Neuronal stem cell (in vitro differentiated cells): ENCODE results near the gene TTLL8.

Experiments used
- DNase-seq: peaks from one replicate; pipeline ENCODE4 v3.0.0-alpha.2; 2013; ENCODE audit warnings: low spot score
- H2AFZ ChIP-seq: one replicate; pipeline ENCODE4 v1.6.1; 2013; ENCODE audit warnings: mild to moderate bottlenecking, low read length, inconsistent platforms
- H2AK5ac ChIP-seq: 2 replicates; pipeline ENCODE4 v1.6.1; 2013; ENCODE audit warnings: low read depth, mild to moderate bottlenecking, inconsistent platforms, low read length, moderate library complexity, mixed read lengths
- H2BK120ac ChIP-seq: 2 replicates; pipeline ENCODE4 v1.6.1; 2013; ENCODE audit warnings: low read depth, mild to moderate bottlenecking, inconsistent platforms, low read length, moderate library complexity, mixed read lengths
- H2BK12ac ChIP-seq: one replicate; pipeline ENCODE4 v1.6.1; 2013; ENCODE audit warnings: low read length, inconsistent platforms
- H2BK15ac ChIP-seq: 2 replicates; pipeline ENCODE4 v1.6.1; 2013; ENCODE audit warnings: mild to moderate bottlenecking, low read length, inconsistent platforms, mixed read lengths
- H2BK5ac ChIP-seq: one replicate; pipeline ENCODE4 v1.6.1; 2013; ENCODE audit warnings: inconsistent platforms, mild to moderate bottlenecking, low read length, moderate library complexity
- H3K14ac ChIP-seq: one replicate; pipeline ENCODE4 v1.6.1; 2013; ENCODE audit warnings: low read length, inconsistent platforms
- H3K18ac ChIP-seq: 2 replicates; pipeline ENCODE4 v1.6.1; 2013; ENCODE audit warnings: low read length, inconsistent platforms
- H3K23ac ChIP-seq: 2 replicates; pipeline ENCODE4 v1.6.1; 2013; ENCODE audit warnings: low read depth, mild to moderate bottlenecking, mixed read lengths, low read length, inconsistent platforms; ENCODE audit not compliant: poor library complexity
- H3K27ac ChIP-seq: replicated peaks from 3 replicates; pipeline ENCODE4 v1.5.1; 2013; ENCODE audit warnings: low read length, inconsistent platforms
- H3K27me3 ChIP-seq, 3 experiments: 2 replicates each; pipeline ENCODE4 v1.6.1; 2013; ENCODE audit warnings: low read length in 3 of 3, mild to moderate bottlenecking in 2 of 3, inconsistent platforms in 1 of 3, low read depth in 1 of 3, mixed read lengths in 1 of 3, moderate library complexity in 1 of 3; ENCODE audit not compliant: control insufficient read depth in 3 of 3, insufficient read depth in 3 of 3
- H3K36me3 ChIP-seq, 2 donors: replicated peaks in 1 of 2; 2 replicates each; pipeline ENCODE4 v1.6.1; 2013; ENCODE audit warnings: low read length in 2 of 2; ENCODE audit not compliant: control insufficient read depth in 2 of 2, insufficient read depth in 2 of 2
- H3K4ac ChIP-seq: 2 replicates; pipeline ENCODE4 v1.6.1; 2013; ENCODE audit warnings: inconsistent platforms, mild to moderate bottlenecking, low read length, moderate library complexity
- H3K4me1 ChIP-seq, 2 donors: 1 replicate in 1 of 2; 2 replicates in 1 of 2; pipeline ENCODE4 v1.6.1; 2013; ENCODE audit warnings: low read length in 2 of 2, low read depth in 1 of 2; ENCODE audit not compliant: control insufficient read depth in 2 of 2, insufficient read depth in 1 of 2
- H3K4me2 ChIP-seq: one replicate; pipeline ENCODE4 v1.6.1; 2013; ENCODE audit warnings: mild to moderate bottlenecking, low read length, inconsistent platforms; ENCODE audit not compliant: insufficient read depth, poor library complexity, severe bottlenecking
- H3K4me3 ChIP-seq, 2 donors: 2 replicates each; pipeline ENCODE4 v1.5.1; 2013; ENCODE audit warnings: low read length in 2 of 2, mild to moderate bottlenecking in 2 of 2, inconsistent platforms in 1 of 2, moderate library complexity in 1 of 2
- H3K79me1 ChIP-seq: one replicate; pipeline ENCODE4 v1.6.1; 2013; ENCODE audit warnings: low read depth, mild to moderate bottlenecking, inconsistent platforms, low read length, moderate library complexity
- H3K9ac ChIP-seq: one replicate; pipeline ENCODE4 v1.6.1; 2013; ENCODE audit warnings: mild to moderate bottlenecking, low read depth, low read length, inconsistent platforms; ENCODE audit not compliant: poor library complexity
- H3K9me3 ChIP-seq, 2 donors: replicated peaks in 1 of 2; 2 replicates each; pipeline versions ENCODE3 to v1.6.1; 2013; ENCODE audit warnings: low read length in 2 of 2, mild to moderate bottlenecking in 2 of 2, inconsistent platforms in 1 of 2, low read depth in 1 of 2, mixed read lengths in 1 of 2, moderate library complexity in 1 of 2; ENCODE audit not compliant: control insufficient read depth in 2 of 2, insufficient read depth in 1 of 2
- H4K8ac ChIP-seq: one replicate; pipeline ENCODE4 v1.6.1; 2013; ENCODE audit warnings: low read depth, mild to moderate bottlenecking, inconsistent platforms, low read length, moderate library complexity
- H4K91ac ChIP-seq: one replicate; pipeline ENCODE4 v1.6.1; 2013; ENCODE audit warnings: low read length, low read depth, mild to moderate bottlenecking, inconsistent platforms; ENCODE audit not compliant: poor library complexity
- WGBS, 2 donors: extraction: QIAGEN DNeasy Blood & Tissue Kit; methylation state at CpG; one replicate each; pipeline ENCODE4 v1.1.7; 2013; ENCODE audit warnings: missing lambda C conversion rate in 2 of 2, mixed read lengths in 1 of 2; ENCODE audit not compliant: insufficient read length in 2 of 2, insufficient replicate concordance in 1 of 2; ENCODE audit errors: extremely low coverage in 2 of 2; 5-methylcytosine and 5-hydroxymethylcytosine counted together

The TTLL8 gene

GRCh38 chr22:50092342-50092741 is 34.2 kb upstream of the TTLL8 start:
- H3K9me3 ChIP-seq: peaks cover 5 to 6% of the 10 kb centered on the region in 2 donors
- H4K8ac ChIP-seq: no peak overlapping the region
- no peak overlapping the region for H2AK5ac ChIP-seq
- no peaks in the 10 kb centered on the region for H3K79me1 ChIP-seq
- no peak overlapping the region for H3K4ac ChIP-seq
- no peaks in the 10 kb centered on the region for H3K27me3 ChIP-seq
- no peaks in the 10 kb centered on the region for H3K4me1 ChIP-seq
- H4K91ac ChIP-seq: no peak overlapping the region
- H3K4me2 ChIP-seq: no peak overlapping the region
- no peak overlapping the region for H2BK15ac ChIP-seq
- no peak overlapping the region for H2BK120ac ChIP-seq
- H3K14ac ChIP-seq: no peak overlapping the region
- H2AFZ ChIP-seq: no peak overlapping the region
- no peak for DNase-seq
- H3K18ac ChIP-seq: no peak overlapping the region
- no peak overlapping the region for H2BK12ac ChIP-seq
- WGBS, 2 donors: no CpG with 5 or more reads among the region's 5 CpGs
- no peak overlapping the region for H3K9ac ChIP-seq
- H3K36me3 ChIP-seq: no peaks in the 10 kb centered on the region
- H3K4me3 ChIP-seq: no peak overlapping the region
- H3K27ac ChIP-seq: no peak overlapping the region
- H3K23ac ChIP-seq: no peak overlapping the region
- H2BK5ac ChIP-seq: no peak overlapping the region

GRCh38 chr22:50091092-50091768 is 33.1 kb upstream of the TTLL8 start:
- Histone ChIP-seq H3K4ac (peak overlapping the region; percentile 7), H3K18ac (peak overlapping the region; percentile 22), H2BK120ac (no peak overlapping the region), H2AFZ (peak overlapping the region; percentile 24), H4K8ac (no peak overlapping the region), H2BK12ac (no peak overlapping the region), H3K9ac (no peak overlapping the region), H3K27me3 (no peaks in the 10 kb centered on the region), H3K27ac (no peak overlapping the region), H3K9me3 (peaks cover 5 to 8% of the 10 kb centered on the region in 2 donors), H3K4me1 (no peaks in the 10 kb centered on the region), H3K4me2 (no peak overlapping the region), H3K14ac (no peak overlapping the region), H3K36me3 (no peaks in the 10 kb centered on the region), H2BK15ac (no peak overlapping the region), H3K79me1 (no peaks in the 10 kb centered on the region), H2AK5ac (no peak overlapping the region), H3K4me3 (no peak overlapping the region), H3K23ac (no peak overlapping the region), H4K91ac (no peak overlapping the region), H2BK5ac (no peak overlapping the region)
- no peak for DNase-seq
- WGBS, 2 donors: no CpG with 5 or more reads among the region's 29 CpGs

- H4K8ac ChIP-seq: no peak overlapping the region
- H3K23ac ChIP-seq: no peak overlapping the region
- WGBS, 2 donors: no CpG with 5 or more reads among the region's 22 CpGs
- no peaks in the 10 kb centered on the region for H3K36me3 ChIP-seq
- H3K4me2 ChIP-seq: no peak overlapping the region
- no peak overlapping the region for H4K91ac ChIP-seq
- no peak for DNase-seq
- H3K79me1 ChIP-seq: no peaks in the 10 kb centered on the region
- H2BK15ac ChIP-seq: peak overlapping the region; percentile 81
- no peak overlapping the region for H3K4me3 ChIP-seq
- no peak overlapping the region for H3K27ac ChIP-seq
- H2AFZ ChIP-seq: no peak overlapping the region
- H3K4ac ChIP-seq: no peak overlapping the region
- H3K14ac ChIP-seq: no peak overlapping the region
- peak overlapping the region; percentile 29 for H2AK5ac ChIP-seq
- H3K4me1 ChIP-seq: peaks cover 0 to 4% of the 10 kb centered on the region in 2 donors
- H2BK12ac ChIP-seq: no peak overlapping the region
- H3K27me3 ChIP-seq: no peaks in the 10 kb centered on the region
- H2BK5ac ChIP-seq: no peak overlapping the region
- H3K18ac ChIP-seq: no peak overlapping the region
- no peak overlapping the region for H2BK120ac ChIP-seq
- H3K9ac ChIP-seq: no peak overlapping the region
- H3K9me3 ChIP-seq: peaks cover 5 to 8% of the 10 kb centered on the region in 2 donors
Measured at GRCh38 chr22:50090412-50090714, 32.3 kb upstream of the TTLL8 start.

- Histone ChIP-seq H3K9ac (peak within 1 kb of the TSS; percentile 16), H4K91ac (no peak within 1 kb of the TSS), H3K4me1 (peaks cover 0 to 8% of the 10 kb centered on the region in 2 donors), H3K23ac (no peak within 1 kb of the TSS), H3K4me2 (no peak within 1 kb of the TSS), H3K36me3 (no peaks in the 10 kb centered on the region), H4K8ac (no peak within 1 kb of the TSS), H3K27ac (no peak within 1 kb of the TSS), H3K4me3 (no peak within 1 kb of the TSS), H3K18ac (no peak within 1 kb of the TSS), H2AFZ (no peak within 1 kb of the TSS), H2BK12ac (no peak within 1 kb of the TSS), H3K9me3 (peaks cover 5 to 8% of the 10 kb centered on the region in 2 donors), H3K4ac (no peak within 1 kb of the TSS), H2BK120ac (no peak within 1 kb of the TSS), H2AK5ac (peak within 1 kb of the TSS; percentile 29), H2BK5ac (no peak within 1 kb of the TSS), H3K27me3 (no peaks in the 10 kb centered on the region), H3K14ac (no peak within 1 kb of the TSS), H2BK15ac (peak within 1 kb of the TSS; percentile 81), H3K79me1 (no peaks in the 10 kb centered on the region)
- DNase-seq: no peak
- no CpG with 5 or more reads among the region's 83 CpGs for WGBS, 2 donors
Measured at GRCh38 chr22:50089682-50090411, 31.7 kb upstream of the TTLL8 start, which contains the start of gene MOV10L1. MOV10L1 (plus strand) TSS chr22:50090006; CDS start chr22:50090089, 83 bp downstream.
